HepG2 (cell line): Measurements from ENCODE around the gene NT5M. TPM values are rescaled to one million over a fixed set of nuclear protein-coding genes. Genes with fewer than 3 reads are reported as not detected.
A peak's percentile ranks its signal among the peaks of the same experiment; 100 is the strongest.

Experiments
- ATAC-seq: fragments of 200-7000 bp; cut with Tn5 transposase; 3 replicates; pipeline ENCODE4 v1.9.1; 2020; ENCODE audit warnings: mild to moderate bottlenecking, moderate library complexity
- BruUV-seq: library from RNA; stranded (reverse); fragments of 400-500 nt; replicated peaks from 2 replicates; lab custom pipeline; 2021; lab: Mats Ljungman, UMichigan
- CTCF ChIA-PET: fragments of 300-600 bp; formaldehyde crosslinking; extraction: SDS; loops from one replicate; lab custom pipeline; 2021; ENCODE audit warnings: low total read pairs, inconsistent platforms, low intra/inter-chr PET ratio; lab: Yijun Ruan, JAX
- POLR2A ChIA-PET: fragments of 350-600 bp; sonication (Branson Sonifier 250); formaldehyde crosslinking; loops from one replicate; lab custom pipeline; 2020; ENCODE audit warnings: antibody characterized with exemption, inconsistent platforms; lab: Yijun Ruan, JAX
- DNase-seq: peaks from one replicate; pipeline ENCODE4 v3.0.0-alpha.2; 2015; ENCODE audit warnings: low spot score
- FAIRE-seq: peaks from 3 replicates; lab custom pipeline; 2011; peaks lifted over from hg19 to GRCh38; lab: Jason Lieb, UNC
- H2AFZ ChIP-seq: one replicate; pipeline ENCODE4 v1.6.1; 2011; ENCODE audit warnings: low read length, inconsistent platforms
- H3K27ac ChIP-seq: fragments of 300-600 bp; 3 replicates; pipeline ENCODE4 v1.8.0; 2011; ENCODE audit warnings: mixed run types, mild to moderate bottlenecking, mixed read lengths, low read length, inconsistent platforms; ENCODE audit not compliant: insufficient read depth; ENCODE audit errors: extremely low read length
- H3K27me3 ChIP-seq, 2 experiments: fragments of 200-600 bp in 1 of 2; 2 replicates in 1 of 2; 3 replicates in 1 of 2; pipeline versions ENCODE4 v1.6.0 to v1.8.0; 2011; ENCODE audit warnings: low read length in 2 of 2, mild to moderate bottlenecking in 2 of 2, moderate library complexity in 2 of 2, inconsistent platforms in 1 of 2; ENCODE audit not compliant: insufficient read depth in 2 of 2, control insufficient read depth in 1 of 2
- H3K36me3 ChIP-seq, 2 experiments: fragments of 200-600 bp in 1 of 2; replicated peaks in 1 of 2; 2 replicates in 1 of 2; 3 replicates in 1 of 2; pipeline versions ENCODE4 v1.5.1 to v1.8.0; 2011; ENCODE audit warnings: low read length in 2 of 2, inconsistent platforms in 1 of 2; ENCODE audit not compliant: insufficient read depth in 2 of 2, control insufficient read depth in 1 of 2
- H3K4me1 ChIP-seq: 2 replicates; pipeline ENCODE4 v1.5.1; 2012; ENCODE audit warnings: low read length, inconsistent platforms; ENCODE audit not compliant: insufficient read depth
- H3K4me2 ChIP-seq: 2 replicates; pipeline ENCODE4 v1.6.0; 2011; ENCODE audit warnings: low read depth, low read length, inconsistent platforms
- H3K4me3 ChIP-seq, 3 experiments: fragments of 200-600 bp in 1 of 3; sonication (generic), shearing (Covaris generic) in 1 of 3; replicated peaks in 1 of 3; 2 replicates each; pipeline ENCODE4 v1.5.1; 2011 to 2016; ENCODE audit warnings: low read length in 3 of 3, inconsistent platforms in 2 of 3, low read depth in 2 of 3, mild to moderate bottlenecking in 2 of 3, control low read depth in 1 of 3, mixed read lengths in 1 of 3; ENCODE audit not compliant: insufficient read depth in 1 of 3
- H3K79me2 ChIP-seq: one replicate; pipeline ENCODE4 v1.6.1; 2011; ENCODE audit warnings: low read length, inconsistent platforms; ENCODE audit not compliant: insufficient read depth
- H3K9ac ChIP-seq: 2 replicates; pipeline ENCODE4 v1.6.0; 2011; ENCODE audit warnings: mild to moderate bottlenecking, low read depth, low read length, inconsistent platforms; ENCODE audit not compliant: insufficient read depth
- H3K9me3 ChIP-seq: 2 replicates; pipeline ENCODE4 v1.5.1; 2012; ENCODE audit warnings: mild to moderate bottlenecking, low read length
- H4K20me1 ChIP-seq: 2 replicates; pipeline ENCODE4 v1.6.0; 2011; ENCODE audit warnings: inconsistent platforms, mild to moderate bottlenecking, low read length, moderate library complexity; ENCODE audit not compliant: insufficient read depth
- CEBPB ChIP-seq: IDR thresholded peaks from 2 replicates; pipeline ENCODE4 v1.6.1; 2011; ENCODE audit warnings: low read depth, low read length, improper control_type of control experiment, borderline replicate concordance
- LCORL ChIP-seq, 2 experiments: fragments of 450-650 bp in 1 of 2; sonication (generic) in 1 of 2; formaldehyde crosslinking in 1 of 2; IDR thresholded peaks; 2 replicates each; pipeline versions ENCODE4 v1.5.0 to v1.6.1; 2017 to 2020; ENCODE audit warnings: antibody characterized with exemption in 1 of 2, missing genetic modification reagents in 1 of 2
- NCOA2 ChIP-seq: sonication (generic); formaldehyde crosslinking; IDR thresholded peaks from 2 replicates; pipeline ENCODE4 v1.8.0; 2022; ENCODE audit warnings: inconsistent platforms
- RFXANK ChIP-seq: IDR thresholded peaks from 2 replicates; pipeline ENCODE4 v1.6.1; 2016
- SNAPC2 ChIP-seq: sonication (generic); formaldehyde crosslinking; IDR thresholded peaks from 2 replicates; pipeline ENCODE4 v1.8.1; 2022; ENCODE audit warnings: mild to moderate bottlenecking, missing genetic modification reagents
- ZEB1 ChIP-seq: IDR thresholded peaks from 2 replicates; pipeline ENCODE4 v1.6.1; 2012; ENCODE audit warnings: mild to moderate bottlenecking, low read depth, inconsistent platforms; ENCODE audit not compliant: insufficient replicate concordance
- ZNF24 ChIP-seq: fragments of 450-650 bp; IDR thresholded peaks from 2 replicates; pipeline ENCODE4 v1.6.1; 2017; ENCODE audit warnings: antibody characterized with exemption, mild to moderate bottlenecking
- ZNF292 ChIP-seq: sonication (generic); formaldehyde crosslinking; IDR thresholded peaks from 2 replicates; pipeline ENCODE4 v1.8.1; 2022; ENCODE audit warnings: mild to moderate bottlenecking, low read depth, missing genetic modification reagents, borderline replicate concordance
- ZNF382 ChIP-seq: sonication (generic); formaldehyde crosslinking; IDR thresholded peaks from 2 replicates; pipeline ENCODE4 v1.5.0; 2020; ENCODE audit warnings: missing genetic modification reagents, mild to moderate bottlenecking, borderline replicate concordance
- ZNF7 ChIP-seq: IDR thresholded peaks from 2 replicates; pipeline ENCODE4 v1.6.1; 2016; ENCODE audit warnings: missing biosample characterization, missing genetic modification reagents
- ZNF749 ChIP-seq: sonication (generic); formaldehyde crosslinking; IDR thresholded peaks from 2 replicates; pipeline ENCODE4 v1.8.0; 2022; ENCODE audit warnings: mild to moderate bottlenecking, missing genetic modification reagents, moderate library complexity, borderline replicate concordance
- ZNF766 ChIP-seq: sonication (generic); formaldehyde crosslinking; IDR thresholded peaks from 2 replicates; pipeline ENCODE4 v1.5.0; 2020; ENCODE audit warnings: missing genetic modification reagents, borderline replicate concordance
- WGBS: methylation state at CpG from one replicate; pipeline ENCODE4 v1.1.6; 2017; ENCODE audit warnings: low lambda C conversion rate; 5-methylcytosine and 5-hydroxymethylcytosine counted together
- in situ Hi-C: cut with HindIII; loops from 2 replicates; pipeline ENCODE4 v1.10.0; 2017; ENCODE audit warnings: low pct_unique_long_range_greater_than_20kb; ENCODE audit not compliant: extremely low pct_ligation_motif_present
- intact Hi-C: fragments of 100-400 bp; cut with micrococcal nuclease; formaldehyde crosslinking; loops from one replicate; pipeline ENCODE4 v1.10.0; 2022; ENCODE audit not compliant: unreplicated experiment
- polyA plus RNA-seq, 8 experiments: library from polyadenylated mRNA; depleted of rRNA in 3 of 8; stranded (reverse) in 7 of 8; unstranded in 1 of 8; fragments of >200 nt; fragmentation: Illumina TruSeq in 4 of 8; extraction: Trizol in 4 of 8; gene quantifications; 2 replicates each; pipeline versions ENCODE4 v1.2.1 to v1.2.3, GENCODE V29; 2011 to 2016; ENCODE audit warnings: low read depth in 4 of 8, missing spikeins in 1 of 8, mixed read lengths in 1 of 8; ENCODE audit not compliant: insufficient read depth in 1 of 8
- total RNA-seq, 5 experiments: library from RNA; depleted of rRNA; stranded (reverse); fragments of >200 nt; fragmentation: Illumina TruSeq; extraction: Trizol; gene quantifications; 2 replicates each; pipeline ENCODE4 v1.2.3, GENCODE V29; 2016; ENCODE audit warnings: low read depth in 1 of 5

The NT5M gene
- total and polyA plus RNA-seq, 2 of the 13 experiments (the other 11 are each of a cell fraction or from before 2014, with no cell fraction given): 0.55 to 0.78 TPM

- Histone ChIP-seq H3K9me3 (no peaks in the 10 kb centered on the region), H3K79me2 (no peaks in the 10 kb centered on the region), H4K20me1 (no peaks in the 10 kb centered on the region)
- WGBS: 66% methylated on average over 8 of the region's 10 CpGs
- no TSS peak for BruUV-seq
- TF ChIP-seq RFXANK (CRISPR knock-in tag): no peak
- TF ChIP-seq CEBPB: 0 out of 2 replicates have a peak, but pooled peaks have one; percentile 8
- TF ChIP-seq, all 625 proteins: peak for 1
- H3K4me2 ChIP-seq: no peak overlapping the region
- ChIA-PET CTCF (no interaction called here), POLR2A (no interaction called here)
- in situ Hi-C loops: no loop called here
- no peak overlapping the region for H3K27ac ChIP-seq
- H3K36me3 ChIP-seq: no peaks in the 10 kb centered on the region
- intact Hi-C loops: no loop called here
- no peak for ATAC-seq
- no peak for FAIRE-seq
- peaks cover 92% of the 10 kb centered on the region for H3K4me1 ChIP-seq
- H3K27me3 ChIP-seq: peaks cover 0 to 28% of the 10 kb centered on the region in 2 experiments
- no peak for DNase-seq
- no peak overlapping the region for H3K9ac ChIP-seq
- no peak overlapping the region for H3K4me3 ChIP-seq
- H2AFZ ChIP-seq: no peak overlapping the region
Observed at GRCh38 chr17:17347956-17348871, 45.0 kb downstream of the NT5M start.

GRCh38 chr17:17348872-17349723 lies 45.9 kb downstream of the NT5M start:
- POLR2A ChIA-PET: interaction anchor here (1.5 kb wide), 1 partner anchor 243 kb away, joined by 6 read pairs; the partner anchor contains the start of gene PEMT
- H3K9ac ChIP-seq: no peak overlapping the region
- FAIRE-seq (peak; percentile 63), DNase-seq (peak; percentile 49), ATAC-seq (no peak)
- in situ Hi-C loops (no loop called here), intact Hi-C loops (no loop called here)
- H3K4me1 ChIP-seq: peaks cover 84% of the 10 kb centered on the region
- H3K27ac ChIP-seq: no peak overlapping the region
- CTCF ChIA-PET: no interaction called here
- no peak overlapping the region for H2AFZ ChIP-seq
- H4K20me1 ChIP-seq: no peaks in the 10 kb centered on the region
- H3K27me3 ChIP-seq: peaks cover 0 to 37% of the 10 kb centered on the region in 2 experiments
- no peaks in the 10 kb centered on the region for H3K79me2 ChIP-seq
- 1% methylated on average over 6 of the region's 11 CpGs for WGBS
- no peak overlapping the region; the same call in 1 of the 2 replicates for H3K4me2 ChIP-seq
- no peaks in the 10 kb centered on the region for H3K9me3 ChIP-seq
- H3K4me3 ChIP-seq: peak overlapping the region in 1 of 3 experiments; percentile 12; a peak in 1 of 6 replicates
- H3K36me3 ChIP-seq: no peaks in the 10 kb centered on the region
- no TSS peak for BruUV-seq
- TF ChIP-seq ZEB1 (no peak), LCORL (IDR thresholded peaks at IDR 0.05) (no peak), LCORL (CRISPR knock-in tag; IDR thresholded peaks at IDR 0.05) (no peak), ZNF7 (CRISPR knock-in tag) (no peak), ZNF292 (no peak), ZNF24 (no peak), ZNF749 (CRISPR knock-in tag) (no peak), SNAPC2 (CRISPR knock-in tag) (no peak), ZNF382 (CRISPR knock-in tag) (no peak), NCOA2 (0 out of 2 replicates have a peak, but pooled peaks have one; percentile 19), ZNF766 (no peak)
